ENCODE data around the gene FTO. TPM values are rescaled to one million over a fixed set of nuclear protein-coding genes. Genes with fewer than 3 reads are reported as not detected.

FTO gene
- polyA plus RNA-seq, 2 of the 4 experiments (the other 2 are of a cell fraction) = 48.7 to 101 TPM

DNA sequence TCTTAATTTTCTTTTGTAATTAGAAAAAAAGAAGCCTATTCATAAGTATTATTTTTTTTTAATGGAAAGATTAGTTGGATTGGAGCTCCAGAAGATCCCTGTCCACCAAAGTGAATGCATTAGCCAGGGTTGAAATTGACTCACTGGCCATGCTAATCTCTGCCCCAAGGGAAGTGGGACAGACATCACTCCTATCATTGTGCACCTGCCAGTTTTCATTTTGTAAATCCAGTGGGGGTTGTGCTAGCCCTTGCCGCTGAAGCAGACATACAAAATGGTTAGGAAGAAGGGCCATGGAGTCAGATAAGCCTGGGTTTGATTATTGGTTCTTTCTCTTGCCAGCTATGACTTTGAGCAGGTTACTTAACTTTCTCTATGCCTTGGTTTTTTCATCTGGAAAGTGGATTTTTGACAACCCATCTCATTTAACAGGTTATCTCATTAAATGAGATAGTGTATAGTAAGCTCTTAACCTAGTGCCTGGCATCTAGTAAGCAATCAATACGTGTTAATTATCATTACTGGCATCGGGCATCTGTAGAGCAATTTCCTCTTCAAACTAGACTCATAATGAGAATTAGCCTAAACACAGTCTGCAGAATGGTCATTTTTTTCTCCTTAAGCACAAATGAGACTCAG is 365.8 kb downstream of the FTO start:
- FAIRE-seq (no peak), DNase-seq (ENCODE audit: low read depth in 1 of 2, low spot score in 1 of 2) (no peak), ATAC-seq (no peak)
- Histone ChIP-seq H3K4me3 (no peak overlapping the region), H3K4me2 (no peak overlapping the region), H3K27ac (no peak overlapping the region), H3K4me1 (peaks cover 11% of the 10 kb centered on the region), H3K9me3 (no peaks in the 10 kb centered on the region)
- TF ChIP-seq, protein P1, sequence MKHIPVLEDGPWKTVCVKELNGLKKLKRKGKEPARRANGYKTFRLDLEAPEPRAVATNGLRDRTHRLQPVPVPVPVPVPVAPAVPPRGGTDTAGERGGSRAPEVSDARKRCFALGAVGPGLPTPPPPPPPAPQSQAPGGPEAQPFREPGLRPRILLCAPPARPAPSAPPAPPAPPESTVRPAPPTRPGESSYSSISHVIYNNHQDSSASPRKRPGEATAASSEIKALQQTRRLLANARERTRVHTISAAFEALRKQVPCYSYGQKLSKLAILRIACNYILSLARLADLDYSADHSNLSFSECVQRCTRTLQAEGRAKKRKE (CRISPR knock-in tag; IDR thresholded peaks at IDR 0.05; ENCODE audit: low read depth) = no peak
- no peak for TF ChIP-seq HMGXB4 (CRISPR knock-in tag; IDR thresholded peaks at IDR 0.05; ENCODE audit: borderline replicate concordance)
- no peak for TF ChIP-seq HOXB13 (CRISPR knock-in tag; IDR thresholded peaks at IDR 0.05; ENCODE audit: low read depth)
- TF ChIP-seq, protein P2, sequence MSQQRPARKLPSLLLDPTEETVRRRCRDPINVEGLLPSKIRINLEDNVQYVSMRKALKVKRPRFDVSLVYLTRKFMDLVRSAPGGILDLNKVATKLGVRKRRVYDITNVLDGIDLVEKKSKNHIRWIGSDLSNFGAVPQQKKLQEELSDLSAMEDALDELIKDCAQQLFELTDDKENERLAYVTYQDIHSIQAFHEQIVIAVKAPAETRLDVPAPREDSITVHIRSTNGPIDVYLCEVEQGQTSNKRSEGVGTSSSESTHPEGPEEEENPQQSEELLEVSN (IDR thresholded peaks at IDR 0.05; ENCODE audit: borderline replicate concordance, low read depth) = no peak
- no peak for TF ChIP-seq CBX8 (IDR thresholded peaks at IDR 0.05)
- TF ChIP-seq FOXS1 (CRISPR knock-in tag; IDR thresholded peaks at IDR 0.05) = no peak
- TF ChIP-seq, protein P3, sequence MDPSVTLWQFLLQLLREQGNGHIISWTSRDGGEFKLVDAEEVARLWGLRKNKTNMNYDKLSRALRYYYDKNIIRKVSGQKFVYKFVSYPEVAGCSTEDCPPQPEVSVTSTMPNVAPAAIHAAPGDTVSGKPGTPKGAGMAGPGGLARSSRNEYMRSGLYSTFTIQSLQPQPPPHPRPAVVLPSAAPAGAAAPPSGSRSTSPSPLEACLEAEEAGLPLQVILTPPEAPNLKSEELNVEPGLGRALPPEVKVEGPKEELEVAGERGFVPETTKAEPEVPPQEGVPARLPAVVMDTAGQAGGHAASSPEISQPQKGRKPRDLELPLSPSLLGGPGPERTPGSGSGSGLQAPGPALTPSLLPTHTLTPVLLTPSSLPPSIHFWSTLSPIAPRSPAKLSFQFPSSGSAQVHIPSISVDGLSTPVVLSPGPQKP (IDR thresholded peaks at IDR 0.05; ENCODE audit: low read depth, low read length) = no peak
- no peak for TF ChIP-seq HES2 (IDR thresholded peaks at IDR 0.05)
- TF ChIP-seq ESRRA (IDR thresholded peaks at IDR 0.05; ENCODE audit: borderline replicate concordance, low read length) = no peak
- no peak for TF ChIP-seq BHLHE40 (IDR thresholded peaks at IDR 0.05; ENCODE audit: low read depth, low read length)
- no peak for TF ChIP-seq MAZ (IDR thresholded peaks at IDR 0.05; ENCODE audit: borderline replicate concordance, low read depth, low read length)
- TF ChIP-seq GATA3 (IDR thresholded peaks at IDR 0.05; ENCODE audit: borderline replicate concordance) = no peak
- TF ChIP-seq KDM1A (IDR thresholded peaks at IDR 0.05; ENCODE audit: low read depth) = no peak
- no peak for TF ChIP-seq SREBF2 (IDR thresholded peaks at IDR 0.05)
- TF ChIP-seq RCOR1 (IDR thresholded peaks at IDR 0.05; ENCODE audit: low read depth, low read length) = no peak
- TF ChIP-seq PHF8 (IDR thresholded peaks at IDR 0.05; ENCODE audit: borderline replicate concordance, low read depth) = no peak
- no peak for TF ChIP-seq ZC3H11A (IDR thresholded peaks at IDR 0.05)
- TF ChIP-seq SMC3 (IDR thresholded peaks at IDR 0.05) = no peak
- ChIA-PET POLR2A (no interaction called here), CTCF (no interaction called here)
- 92% methylated on average over 3 of the region's 3 CpGs for WGBS (ENCODE audit: missing lambda C conversion rate)

- H3K4me3 ChIP-seq = no peak overlapping the region
- TF ChIP-seq PBX3 (IDR thresholded peaks at IDR 0.05) (no peak), TP53 (CRISPR knock-in tag; IDR thresholded peaks at IDR 0.05) (no peak), CBX2 (IDR thresholded peaks at IDR 0.05; ENCODE audit: borderline replicate concordance, low read depth) (no peak), HOXA7 (CRISPR knock-in tag; IDR thresholded peaks at IDR 0.05) (no peak), EHMT2 (IDR thresholded peaks at IDR 0.05; ENCODE audit: low read depth) (no peak), TFCP2L1 (CRISPR knock-in tag; IDR thresholded peaks at IDR 0.05) (no peak)
- TF ChIP-seq, protein P4, sequence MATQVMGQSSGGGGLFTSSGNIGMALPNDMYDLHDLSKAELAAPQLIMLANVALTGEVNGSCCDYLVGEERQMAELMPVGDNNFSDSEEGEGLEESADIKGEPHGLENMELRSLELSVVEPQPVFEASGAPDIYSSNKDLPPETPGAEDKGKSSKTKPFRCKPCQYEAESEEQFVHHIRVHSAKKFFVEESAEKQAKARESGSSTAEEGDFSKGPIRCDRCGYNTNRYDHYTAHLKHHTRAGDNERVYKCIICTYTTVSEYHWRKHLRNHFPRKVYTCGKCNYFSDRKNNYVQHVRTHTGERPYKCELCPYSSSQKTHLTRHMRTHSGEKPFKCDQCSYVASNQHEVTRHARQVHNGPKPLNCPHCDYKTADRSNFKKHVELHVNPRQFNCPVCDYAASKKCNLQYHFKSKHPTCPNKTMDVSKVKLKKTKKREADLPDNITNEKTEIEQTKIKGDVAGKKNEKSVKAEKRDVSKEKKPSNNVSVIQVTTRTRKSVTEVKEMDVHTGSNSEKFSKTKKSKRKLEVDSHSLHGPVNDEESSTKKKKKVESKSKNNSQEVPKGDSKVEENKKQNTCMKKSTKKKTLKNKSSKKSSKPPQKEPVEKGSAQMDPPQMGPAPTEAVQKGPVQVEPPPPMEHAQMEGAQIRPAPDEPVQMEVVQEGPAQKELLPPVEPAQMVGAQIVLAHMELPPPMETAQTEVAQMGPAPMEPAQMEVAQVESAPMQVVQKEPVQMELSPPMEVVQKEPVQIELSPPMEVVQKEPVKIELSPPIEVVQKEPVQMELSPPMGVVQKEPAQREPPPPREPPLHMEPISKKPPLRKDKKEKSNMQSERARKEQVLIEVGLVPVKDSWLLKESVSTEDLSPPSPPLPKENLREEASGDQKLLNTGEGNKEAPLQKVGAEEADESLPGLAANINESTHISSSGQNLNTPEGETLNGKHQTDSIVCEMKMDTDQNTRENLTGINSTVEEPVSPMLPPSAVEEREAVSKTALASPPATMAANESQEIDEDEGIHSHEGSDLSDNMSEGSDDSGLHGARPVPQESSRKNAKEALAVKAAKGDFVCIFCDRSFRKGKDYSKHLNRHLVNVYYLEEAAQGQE (IDR thresholded peaks at IDR 0.05) = no peak
- ChIA-PET CTCF (interaction anchor here (0.7 kb wide), 1 partner anchor 298 kb away, joined by 3 read pairs; no protein-coding TSS in a partner anchor), POLR2A (no interaction called here)
- FAIRE-seq (no peak), DNase-seq (ENCODE audit: low read depth in 1 of 2, low spot score in 1 of 2) (no peak), ATAC-seq (no peak)
- no peaks in the 10 kb centered on the region for H3K9me3 ChIP-seq
- no peak overlapping the region for H3K27ac ChIP-seq
- peaks cover 14% of the 10 kb centered on the region for H3K4me1 ChIP-seq
- no peak overlapping the region for H3K4me2 ChIP-seq
- WGBS (ENCODE audit: missing lambda C conversion rate) = 85% methylated on average over 2 of the region's 2 CpGs
Measured at GRCh38 chr16:54070789-54071343, 366.9 kb downstream of the FTO start.

Measured in A549 (cell line).